Measurements from ENCODE around the gene KRT86.
A peak's percentile ranks its signal among the peaks of the same experiment; 100 is the strongest.
"Not testable (repeated sequence)": the region's sequence is repeated elsewhere in the genome, so short reads cannot be mapped to it uniquely, and the experiment has no call there.

KRT86 gene

GRCh38 chr12:52255926-52256583 lies 18.4 kb upstream of the KRT86 start:
- Histone ChIP-seq H3K9ac (ENCODE audit: low read depth, low read length) (no peak overlapping the region), H3K4me3 (ENCODE audit: low read depth, low read length) (no peak overlapping the region), H3K27me3 (ENCODE audit: control insufficient read depth, insufficient read depth, low read length) (peaks cover 69% of the 10 kb centered on the region), H3K9me3 (ENCODE audit: control insufficient read depth, insufficient read depth, low read length) (no peaks in the 10 kb centered on the region), H3K4me1 (ENCODE audit: control insufficient read depth, insufficient read depth, low read length) (no peaks in the 10 kb centered on the region), H3K36me3 (ENCODE audit: control insufficient read depth, insufficient read depth, low read length) (no peaks in the 10 kb centered on the region)

- H3K4me1 ChIP-seq (ENCODE audit: control insufficient read depth, insufficient read depth, low read length), result no peaks in the 10 kb centered on the region
- peaks cover 67% of the 10 kb centered on the region for H3K27me3 ChIP-seq (ENCODE audit: control insufficient read depth, insufficient read depth, low read length)
Observed at GRCh38 chr12:52256584-52256935, 17.9 kb upstream of the KRT86 start.

GRCh38 chr12:52257074-52257551 lies 17.3 kb upstream of the KRT86 start:
- Histone ChIP-seq H3K4me1 (ENCODE audit: control insufficient read depth, insufficient read depth, low read length) (no peaks in the 10 kb centered on the region), H3K9me3 (ENCODE audit: control insufficient read depth, insufficient read depth, low read length) (no peaks in the 10 kb centered on the region), H3K27me3 (ENCODE audit: control insufficient read depth, insufficient read depth, low read length) (peaks cover 67% of the 10 kb centered on the region), H3K4me3 (ENCODE audit: low read depth, low read length) (no peak overlapping the region), H3K36me3 (ENCODE audit: control insufficient read depth, insufficient read depth, low read length) (no peaks in the 10 kb centered on the region), H3K9ac (ENCODE audit: low read depth, low read length) (no peak overlapping the region)

More at GRCh38 chr12:52256584-52256935, 17.9 kb upstream of the KRT86 start:
- Histone ChIP-seq H3K9me3 (ENCODE audit: control insufficient read depth, insufficient read depth, low read length) (no peaks in the 10 kb centered on the region), H3K4me3 (ENCODE audit: low read depth, low read length) (no peak overlapping the region), H3K36me3 (ENCODE audit: control insufficient read depth, insufficient read depth, low read length) (no peaks in the 10 kb centered on the region), H3K9ac (ENCODE audit: low read depth, low read length) (no peak overlapping the region)

GRCh38 chr12:52257922-52258321 lies 16.5 kb upstream of the KRT86 start:
- Histone ChIP-seq H3K27me3 (ENCODE audit: control insufficient read depth, insufficient read depth, low read length) (peaks cover 65% of the 10 kb centered on the region), H3K4me3 (ENCODE audit: low read depth, low read length) (peak overlapping the region; percentile 13)
- not testable (repeated sequence) for H3K36me3 ChIP-seq (ENCODE audit: control insufficient read depth, insufficient read depth, low read length); H3K4me1 ChIP-seq (ENCODE audit: control insufficient read depth, insufficient read depth, low read length); H3K9me3 ChIP-seq (ENCODE audit: control insufficient read depth, insufficient read depth, low read length); H3K9ac ChIP-seq (ENCODE audit: low read depth, low read length)

GRCh38 chr12:52258335-52258901 lies 16.0 kb upstream of the KRT86 start:
- Histone ChIP-seq H3K4me3 (ENCODE audit: low read depth, low read length) (peak overlapping the region; percentile 13), H3K9me3 (ENCODE audit: control insufficient read depth, insufficient read depth, low read length) (no peaks in the 10 kb centered on the region), H3K27me3 (ENCODE audit: control insufficient read depth, insufficient read depth, low read length) (peaks cover 65% of the 10 kb centered on the region), H3K36me3 (ENCODE audit: control insufficient read depth, insufficient read depth, low read length) (no peaks in the 10 kb centered on the region), H3K4me1 (ENCODE audit: control insufficient read depth, insufficient read depth, low read length) (no peaks in the 10 kb centered on the region), H3K9ac (ENCODE audit: low read depth, low read length) (no peak overlapping the region)

GRCh38 chr12:52259657-52260243 lies 14.7 kb upstream of the KRT86 start:
- H3K27me3 ChIP-seq (ENCODE audit: control insufficient read depth, insufficient read depth, low read length), result peaks cover 56% of the 10 kb centered on the region
- no peaks in the 10 kb centered on the region for H3K9me3 ChIP-seq (ENCODE audit: control insufficient read depth, insufficient read depth, low read length)
- H3K36me3 ChIP-seq (ENCODE audit: control insufficient read depth, insufficient read depth, low read length), result no peaks in the 10 kb centered on the region
- no peaks in the 10 kb centered on the region for H3K4me1 ChIP-seq (ENCODE audit: control insufficient read depth, insufficient read depth, low read length)
- H3K4me3 ChIP-seq (ENCODE audit: low read depth, low read length), result no peak overlapping the region
- H3K9ac ChIP-seq (ENCODE audit: low read depth, low read length), result no peak overlapping the region

GRCh38 chr12:52260361-52261207 lies 13.9 kb upstream of the KRT86 start:
- Histone ChIP-seq H3K4me3 (ENCODE audit: low read depth, low read length) (no peak overlapping the region), H3K9me3 (ENCODE audit: control insufficient read depth, insufficient read depth, low read length) (no peaks in the 10 kb centered on the region), H3K4me1 (ENCODE audit: control insufficient read depth, insufficient read depth, low read length) (no peaks in the 10 kb centered on the region), H3K27me3 (ENCODE audit: control insufficient read depth, insufficient read depth, low read length) (peaks cover 48% of the 10 kb centered on the region), H3K36me3 (ENCODE audit: control insufficient read depth, insufficient read depth, low read length) (no peaks in the 10 kb centered on the region), H3K9ac (ENCODE audit: low read depth, low read length) (no peak overlapping the region)

- H3K4me1 ChIP-seq (ENCODE audit: control insufficient read depth, insufficient read depth, low read length), result no peaks in the 10 kb centered on the region
- H3K36me3 ChIP-seq (ENCODE audit: control insufficient read depth, insufficient read depth, low read length), result no peaks in the 10 kb centered on the region
- no peak overlapping the region for H3K9ac ChIP-seq (ENCODE audit: low read depth, low read length)
- no peak overlapping the region for H3K4me3 ChIP-seq (ENCODE audit: low read depth, low read length)
- peaks cover 43% of the 10 kb centered on the region for H3K27me3 ChIP-seq (ENCODE audit: control insufficient read depth, insufficient read depth, low read length)
- H3K9me3 ChIP-seq (ENCODE audit: control insufficient read depth, insufficient read depth, low read length), result no peaks in the 10 kb centered on the region
Observed at GRCh38 chr12:52261208-52261484, 13.3 kb upstream of the KRT86 start.

GRCh38 chr12:52262286-52262685 lies 12.2 kb upstream of the KRT86 start:
- no peaks in the 10 kb centered on the region for H3K9me3 ChIP-seq (ENCODE audit: control insufficient read depth, insufficient read depth, low read length)
- H3K4me1 ChIP-seq (ENCODE audit: control insufficient read depth, insufficient read depth, low read length), result no peaks in the 10 kb centered on the region
- H3K36me3 ChIP-seq (ENCODE audit: control insufficient read depth, insufficient read depth, low read length), result no peaks in the 10 kb centered on the region
- no peak overlapping the region for H3K9ac ChIP-seq (ENCODE audit: low read depth, low read length)
- H3K4me3 ChIP-seq (ENCODE audit: low read depth, low read length), result no peak overlapping the region
- peaks cover 32% of the 10 kb centered on the region for H3K27me3 ChIP-seq (ENCODE audit: control insufficient read depth, insufficient read depth, low read length)

GRCh38 chr12:52263761-52264434 lies 10.5 kb upstream of the KRT86 start:
- peaks cover 22% of the 10 kb centered on the region for H3K27me3 ChIP-seq (ENCODE audit: control insufficient read depth, insufficient read depth, low read length)

GRCh38 chr12:52264435-52264825 lies 10.0 kb upstream of the KRT86 start:
- Histone ChIP-seq H3K4me3 (ENCODE audit: low read depth, low read length) (no peak overlapping the region), H3K4me1 (ENCODE audit: control insufficient read depth, insufficient read depth, low read length) (no peaks in the 10 kb centered on the region), H3K9ac (ENCODE audit: low read depth, low read length) (no peak overlapping the region), H3K9me3 (ENCODE audit: control insufficient read depth, insufficient read depth, low read length) (no peaks in the 10 kb centered on the region), H3K27me3 (ENCODE audit: control insufficient read depth, insufficient read depth, low read length) (peaks cover 16% of the 10 kb centered on the region), H3K36me3 (ENCODE audit: control insufficient read depth, insufficient read depth, low read length) (no peaks in the 10 kb centered on the region)

More at GRCh38 chr12:52263761-52264434, 10.5 kb upstream of the KRT86 start:
- H3K9me3 ChIP-seq (ENCODE audit: control insufficient read depth, insufficient read depth, low read length), result no peaks in the 10 kb centered on the region
- H3K36me3 ChIP-seq (ENCODE audit: control insufficient read depth, insufficient read depth, low read length), result no peaks in the 10 kb centered on the region
- H3K9ac ChIP-seq (ENCODE audit: low read depth, low read length), result no peak overlapping the region
- no peak overlapping the region for H3K4me3 ChIP-seq (ENCODE audit: low read depth, low read length)
- no peaks in the 10 kb centered on the region for H3K4me1 ChIP-seq (ENCODE audit: control insufficient read depth, insufficient read depth, low read length)
